Endodermal cell (in vitro differentiated cells): ENCODE data around the gene LGALS14. TPM values are rescaled to one million over a fixed set of nuclear protein-coding genes. Genes with fewer than 3 reads are reported as not detected.

Experiments
- DNase-seq: peaks from one replicate; pipeline ENCODE4 v3.0.0-alpha.2; 2017
- H3K27ac ChIP-seq: 2 replicates; pipeline ENCODE4 v1.5.1; 2013; ENCODE audit warnings: mild to moderate bottlenecking, low read depth, low read length, moderate library complexity
- H3K27me3 ChIP-seq: 2 replicates; pipeline ENCODE4 v1.6.1; 2013; ENCODE audit warnings: mild to moderate bottlenecking, low read length, moderate library complexity; ENCODE audit not compliant: insufficient read depth, control insufficient read depth, poor library complexity, severe bottlenecking
- H3K36me3 ChIP-seq: 2 replicates; pipeline ENCODE4 v1.7.0; 2013; ENCODE audit warnings: mild to moderate bottlenecking, low read length, moderate library complexity; ENCODE audit not compliant: control insufficient read depth, insufficient read depth
- H3K4me1 ChIP-seq: one replicate; pipeline ENCODE4 v1.7.0; 2013; ENCODE audit warnings: low read length; ENCODE audit not compliant: control insufficient read depth, insufficient read depth
- H3K4me3 ChIP-seq: 2 replicates; pipeline ENCODE4 v1.5.1; 2013; ENCODE audit warnings: mild to moderate bottlenecking, low read length, moderate library complexity
- H3K9ac ChIP-seq: 2 replicates; pipeline ENCODE4 v1.6.1; 2013; ENCODE audit warnings: mild to moderate bottlenecking, low read length, moderate library complexity; ENCODE audit not compliant: poor library complexity, severe bottlenecking; ENCODE audit errors: extremely low read depth
- H3K9me3 ChIP-seq: 2 replicates; pipeline ENCODE4 v1.6.1; 2013; ENCODE audit warnings: mild to moderate bottlenecking, low read length, moderate library complexity; ENCODE audit not compliant: control insufficient read depth
- H3K27ac Mint-ChIP-seq: 2 replicates; pipeline ENCODE4 v1.8.0; 2020; ENCODE audit warnings: mixed read lengths
- H3K27me3 Mint-ChIP-seq: 2 replicates; pipeline ENCODE4 v1.8.0; 2021; ENCODE audit warnings: mild to moderate bottlenecking, mixed read lengths; ENCODE audit not compliant: insufficient read depth
- H3K36me3 Mint-ChIP-seq: 2 replicates; pipeline ENCODE4 v1.8.0; 2020; ENCODE audit warnings: low read depth, mixed read lengths
- H3K4me1 Mint-ChIP-seq: 2 replicates; pipeline ENCODE4 v1.8.0; 2020; ENCODE audit warnings: mixed read lengths
- H3K4me3 Mint-ChIP-seq: 2 replicates; pipeline ENCODE4 v1.8.0; 2020; ENCODE audit warnings: mild to moderate bottlenecking, moderate library complexity, mixed read lengths
- H3K9me3 Mint-ChIP-seq: 2 replicates; pipeline ENCODE4 v1.8.0; 2020; ENCODE audit warnings: mild to moderate bottlenecking, mixed read lengths
- CTCF ChIP-seq: fragments of 200-600 bp; sonication (generic); conservative IDR thresholded peaks from 2 replicates; pipeline ENCODE4 v1.5.0; 2021; ENCODE audit warnings: antibody characterized with exemption, mild to moderate bottlenecking
- WGBS, 2 experiments: methylation state at CpG; one replicate each; pipeline versions ENCODE4 v1.1.5 to v1.1.7; 2013; ENCODE audit warnings: missing lambda C conversion rate in 2 of 2, mixed read lengths in 1 of 2; ENCODE audit not compliant: insufficient coverage in 1 of 2, insufficient read length in 1 of 2; 5-methylcytosine and 5-hydroxymethylcytosine counted together
- total RNA-seq, 2 donors: library from RNA; stranded (reverse); fragmentation: NEBNext Ultra II Directional in 1 of 2; extraction: Animal tissue kit (Norgen Biotek cat#: 25700) in 1 of 2; gene quantifications; 2 replicates in 1 of 2; 3 replicates in 1 of 2; pipeline ENCODE4 v1.2.1, GENCODE V29; 2021

LGALS14 gene
- total RNA-seq, 2 donors from 2014 or later: not detected

DNA sequence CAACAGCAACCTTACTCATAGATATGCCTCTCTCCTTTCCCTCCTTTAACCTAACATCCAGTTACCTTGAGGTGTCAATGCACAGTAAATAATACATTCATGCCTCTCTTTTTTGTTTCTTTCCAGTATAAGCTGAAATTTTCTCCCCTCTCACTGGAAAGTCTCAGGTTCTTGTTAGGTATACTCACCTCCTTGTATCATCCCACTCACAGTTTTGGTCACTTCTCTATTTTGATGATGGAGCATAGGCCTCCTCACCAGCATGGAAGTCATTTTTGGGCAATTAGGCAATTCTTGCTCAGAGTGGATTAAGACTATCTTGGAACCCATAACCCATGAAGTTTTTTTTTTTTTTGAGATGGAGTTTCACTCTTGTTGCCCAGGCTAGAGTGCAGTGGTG lies 5.7 kb upstream of the LGALS14 start:
- H3K27ac ChIP-seq: no peak overlapping the region
- no peak overlapping the region for H3K4me3 ChIP-seq
- H3K27ac Mint-ChIP-seq: no peak overlapping the region
- no peak overlapping the region for H3K4me3 Mint-ChIP-seq
- H3K27me3 ChIP-seq: peaks cover 6% of the 10 kb centered on the region
- peaks cover 4% of the 10 kb centered on the region for H3K27me3 Mint-ChIP-seq
- H3K4me1 ChIP-seq: no peaks in the 10 kb centered on the region
- peaks cover 1% of the 10 kb centered on the region for H3K4me1 Mint-ChIP-seq
- no peak for DNase-seq
- H3K36me3 ChIP-seq: no peaks in the 10 kb centered on the region
- no peaks in the 10 kb centered on the region for H3K36me3 Mint-ChIP-seq
- no peaks in the 10 kb centered on the region for H3K9me3 Mint-ChIP-seq
- no peaks in the 10 kb centered on the region for H3K9me3 ChIP-seq
- TF ChIP-seq CTCF: no peak
- H3K9ac ChIP-seq: no peak overlapping the region

DNA sequence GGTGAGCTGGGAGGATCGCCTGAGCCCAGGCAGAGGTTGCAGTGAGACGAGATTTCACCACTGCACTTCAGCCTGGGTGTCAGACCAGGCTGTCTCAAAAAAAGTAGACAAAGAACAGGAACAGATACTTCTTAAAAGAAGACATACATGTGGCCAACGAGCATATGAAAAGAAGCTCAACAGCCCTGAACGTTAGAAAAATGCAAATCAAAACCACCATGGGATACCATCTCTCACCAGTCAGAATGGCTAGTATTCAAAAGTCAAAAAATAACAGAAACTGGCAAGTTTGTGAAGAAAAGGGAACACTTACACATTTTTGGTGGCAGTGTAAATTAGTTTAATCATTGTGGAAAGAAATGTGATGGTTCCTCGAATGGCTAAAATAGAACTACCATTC lies 3.0 kb upstream of the LGALS14 start:
- no peaks in the 10 kb centered on the region for H3K9me3 Mint-ChIP-seq

DNA sequence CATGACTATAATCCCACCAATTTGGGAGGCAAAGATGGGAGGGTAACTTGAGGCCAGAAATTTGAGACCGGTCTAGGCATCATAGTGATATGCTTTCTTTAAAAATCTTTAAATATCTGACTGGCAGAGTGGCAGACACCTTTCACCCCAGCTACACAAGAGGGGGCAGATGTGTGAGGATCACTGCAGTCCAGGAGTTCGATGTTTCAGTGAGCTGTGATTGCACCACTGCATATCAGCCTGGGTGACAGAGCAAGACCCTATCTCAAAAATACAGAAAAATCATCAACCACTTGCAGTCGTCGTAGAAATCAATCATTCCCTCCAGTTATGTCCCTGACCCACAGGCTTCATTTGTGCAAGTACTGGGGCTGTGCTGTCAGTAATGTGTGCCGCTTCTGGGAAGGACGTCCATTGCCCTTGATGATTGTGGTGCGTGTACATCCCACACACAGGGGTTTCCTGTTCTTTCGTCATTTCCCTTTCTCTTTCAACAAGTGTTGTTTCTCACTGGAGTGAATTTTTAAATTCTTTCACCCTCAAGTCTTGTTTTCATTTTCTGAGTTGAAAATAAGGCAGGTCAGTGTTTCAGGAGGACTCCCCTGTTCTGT lies 1.4 kb downstream of the LGALS14 start:
- H3K27me3 Mint-ChIP-seq: peaks cover 3% of the 10 kb centered on the region
- WGBS, 2 experiments: 87 to 96% methylated on average over 3 to 8 of the region's 8 CpGs
- no peak overlapping the region for H3K4me3 Mint-ChIP-seq

More for the DNA sequence above, 3.0 kb upstream of the LGALS14 start:
- H3K4me1 ChIP-seq: no peaks in the 10 kb centered on the region
- no peaks in the 10 kb centered on the region for H3K9me3 ChIP-seq
- DNase-seq: no peak
- H3K36me3 ChIP-seq: no peaks in the 10 kb centered on the region
- Mint-ChIP-seq H3K4me1 (peaks cover 1% of the 10 kb centered on the region), H3K27ac (no peak overlapping the region), H3K27me3 (peaks cover 3% of the 10 kb centered on the region), H3K36me3 (no peaks in the 10 kb centered on the region), H3K4me3 (no peak overlapping the region)
- TF ChIP-seq CTCF: no peak
- H3K27me3 ChIP-seq: peaks cover 6% of the 10 kb centered on the region
- WGBS, 2 experiments: 64 to 71% methylated on average over 2 to 5 of the region's 5 CpGs
- H3K9ac ChIP-seq: no peak overlapping the region
- H3K27ac ChIP-seq: no peak overlapping the region
- H3K4me3 ChIP-seq: no peak overlapping the region

More for the DNA sequence above, 1.4 kb downstream of the LGALS14 start:
- H3K27ac ChIP-seq: no peak overlapping the region
- H3K36me3 Mint-ChIP-seq: no peaks in the 10 kb centered on the region
- H3K9ac ChIP-seq: no peak overlapping the region
- H3K9me3 ChIP-seq: no peaks in the 10 kb centered on the region
- no peak overlapping the region for H3K27ac Mint-ChIP-seq
- H3K4me3 ChIP-seq: no peak overlapping the region
- H3K27me3 ChIP-seq: peaks cover 6% of the 10 kb centered on the region
- no peaks in the 10 kb centered on the region for H3K9me3 Mint-ChIP-seq
- H3K4me1 ChIP-seq: no peaks in the 10 kb centered on the region
- no peak for TF ChIP-seq CTCF
- DNase-seq: no peak
- no peaks in the 10 kb centered on the region for H3K36me3 ChIP-seq
- H3K4me1 Mint-ChIP-seq: no peaks in the 10 kb centered on the region
